Neural progenitor cell (in vitro differentiated cells): ENCODE results near the gene LTN1. TPM values are rescaled to one million over a fixed set of nuclear protein-coding genes. Genes with fewer than 3 reads are reported as not detected.

Source experiments
- DNase-seq: peaks from one replicate; pipeline ENCODE4 v3.0.0-alpha.2; 2016; ENCODE audit warnings: low spot score
- H2AFZ ChIP-seq: fragments of 200-600 bp; sonication (generic); replicated peaks from 2 replicates; pipeline ENCODE4 v1.6.1; 2016; ENCODE audit warnings: antibody characterized with exemption
- H3F3A ChIP-seq: fragments of 200-600 bp; sonication (generic); 2 replicates; pipeline ENCODE4 v1.6.1; 2016; ENCODE audit warnings: antibody characterized with exemption, low read depth
- H3K27ac ChIP-seq: fragments of 200-600 bp; sonication (generic); 2 replicates; pipeline ENCODE4 v1.5.1; 2016; ENCODE audit warnings: mild to moderate bottlenecking
- H3K27me3 ChIP-seq: fragments of 200-600 bp; sonication (generic); 2 replicates; pipeline ENCODE4 v1.6.1; 2016; ENCODE audit warnings: mild to moderate bottlenecking, moderate library complexity
- H3K36me3 ChIP-seq: fragments of 200-600 bp; sonication (generic); 2 replicates; pipeline ENCODE4 v1.5.1; 2016
- H3K4me1 ChIP-seq: fragments of 200-600 bp; sonication (generic); 2 replicates; pipeline ENCODE4 v1.6.1; 2016; ENCODE audit warnings: mixed run types
- H3K4me2 ChIP-seq: fragments of 200-600 bp; sonication (generic); 2 replicates; pipeline ENCODE4 v1.6.1; 2016
- H3K4me3 ChIP-seq: fragments of 200-600 bp; sonication (generic); 2 replicates; pipeline ENCODE4 v1.5.1; 2016
- H3K79me2 ChIP-seq: fragments of 200-600 bp; sonication (generic); 2 replicates; pipeline ENCODE4 v1.6.1; 2016; ENCODE audit warnings: low read depth
- H3K9ac ChIP-seq: fragments of 200-600 bp; sonication (generic); 2 replicates; pipeline ENCODE4 v1.6.1; 2016
- H3K9me3 ChIP-seq: fragments of 200-600 bp; sonication (generic); 2 replicates; pipeline ENCODE4 v1.5.1; 2016; ENCODE audit warnings: low read depth
- H4K20me1 ChIP-seq: fragments of 200-600 bp; sonication (generic); 2 replicates; pipeline ENCODE4 v1.6.1; 2016; ENCODE audit warnings: low read depth
- H3K27ac Mint-ChIP-seq: 3 replicates; pipeline ENCODE4 v1.8.0; 2021; ENCODE audit warnings: mixed read lengths
- H3K27me3 Mint-ChIP-seq: 2 replicates; pipeline ENCODE4 v1.8.0; 2022; ENCODE audit warnings: low read depth, mild to moderate bottlenecking, inconsistent platforms, moderate library complexity, mixed read lengths; ENCODE audit not compliant: insufficient read depth
- H3K36me3 Mint-ChIP-seq: 3 replicates; pipeline ENCODE4 v1.8.0; 2021; ENCODE audit warnings: mixed read lengths
- H3K4me1 Mint-ChIP-seq: 3 replicates; pipeline ENCODE4 v1.8.0; 2021; ENCODE audit warnings: mixed read lengths
- H3K4me3 Mint-ChIP-seq: 3 replicates; pipeline ENCODE4 v1.8.0; 2021; ENCODE audit warnings: mild to moderate bottlenecking, moderate library complexity, mixed read lengths
- H3K9me3 Mint-ChIP-seq: 3 replicates; pipeline ENCODE4 v1.8.0; 2020; ENCODE audit warnings: mixed read lengths
- CTCF ChIP-seq: fragments of 200-600 bp; sonication (generic); IDR thresholded peaks from 2 replicates; pipeline ENCODE4 v1.5.1; 2017; ENCODE audit warnings: antibody characterized with exemption, mild to moderate bottlenecking
- EZH2 ChIP-seq: fragments of 200-600 bp; sonication (generic); IDR thresholded peaks from 2 replicates; pipeline ENCODE4 v1.6.1; 2017; ENCODE audit warnings: antibody characterized with exemption, mild to moderate bottlenecking, moderate library complexity
- EZH2phosphoT487 ChIP-seq: fragments of 200-600 bp; sonication (generic); IDR thresholded peaks from 2 replicates; pipeline ENCODE4 v1.6.1; 2017; ENCODE audit warnings: antibody characterized with exemption
- total RNA-seq: library from RNA; depleted of rRNA; stranded (reverse); fragments of >200 nt; gene quantifications from 2 replicates; pipeline ENCODE4 v1.2.3, GENCODE V29; 2015; ENCODE audit warnings: low replicate concordance

The LTN1 gene
- total RNA-seq, 1 donor from 2014 or later = 37.3 TPM

GRCh38 chr21:28900481-28900880, 92.2 kb downstream of the LTN1 start:
- Mint-ChIP-seq H3K36me3 (no peaks in the 10 kb centered on the region), H3K4me1 (no peaks in the 10 kb centered on the region), H3K9me3 (no peaks in the 10 kb centered on the region), H3K27me3 (no peaks in the 10 kb centered on the region), H3K4me3 (no peak overlapping the region), H3K27ac (no peak overlapping the region)
- H2AFZ ChIP-seq = no peak overlapping the region
- H3K27ac ChIP-seq = no peak overlapping the region
- H4K20me1 ChIP-seq = no peaks in the 10 kb centered on the region
- H3F3A ChIP-seq = no peaks in the 10 kb centered on the region
- no peaks in the 10 kb centered on the region for H3K4me1 ChIP-seq
- H3K4me2 ChIP-seq = no peak overlapping the region
- TF ChIP-seq CTCF (no peak), EZH2 (no peak), EZH2phosphoT487 (no peak)
- H3K79me2 ChIP-seq = no peaks in the 10 kb centered on the region
- DNase-seq = no peak
- no peaks in the 10 kb centered on the region for H3K9me3 ChIP-seq
- H3K9ac ChIP-seq = no peak overlapping the region
- no peaks in the 10 kb centered on the region for H3K36me3 ChIP-seq
- H3K4me3 ChIP-seq = no peak overlapping the region
- H3K27me3 ChIP-seq = no peaks in the 10 kb centered on the region

GRCh38 chr21:28899744-28900143, 92.9 kb downstream of the LTN1 start:
- no peaks in the 10 kb centered on the region for H4K20me1 ChIP-seq
- Mint-ChIP-seq H3K27ac (no peak overlapping the region), H3K4me3 (no peak overlapping the region), H3K4me1 (no peaks in the 10 kb centered on the region), H3K9me3 (no peaks in the 10 kb centered on the region), H3K36me3 (no peaks in the 10 kb centered on the region), H3K27me3 (no peaks in the 10 kb centered on the region)
- H3K4me2 ChIP-seq = no peak overlapping the region
- no peaks in the 10 kb centered on the region for H3F3A ChIP-seq
- no peaks in the 10 kb centered on the region for H3K4me1 ChIP-seq
- H3K79me2 ChIP-seq = no peaks in the 10 kb centered on the region
- H3K36me3 ChIP-seq = no peaks in the 10 kb centered on the region
- TF ChIP-seq CTCF = no peak
- no peak for TF ChIP-seq EZH2
- TF ChIP-seq EZH2phosphoT487 = no peak
- no peak overlapping the region for H2AFZ ChIP-seq
- H3K27me3 ChIP-seq = no peaks in the 10 kb centered on the region
- no peak overlapping the region for H3K27ac ChIP-seq
- no peak overlapping the region for H3K4me3 ChIP-seq
- H3K9me3 ChIP-seq = no peaks in the 10 kb centered on the region
- H3K9ac ChIP-seq = no peak overlapping the region
- DNase-seq = no peak

GRCh38 chr21:28899220-28899619, 93.5 kb downstream of the LTN1 start:
- Histone ChIP-seq H3K4me3 (no peak overlapping the region), H3K79me2 (no peaks in the 10 kb centered on the region), H3K4me2 (no peak overlapping the region), H3K9me3 (no peaks in the 10 kb centered on the region), H3K27me3 (no peaks in the 10 kb centered on the region), H3K27ac (no peak overlapping the region), H3F3A (no peaks in the 10 kb centered on the region), H4K20me1 (no peaks in the 10 kb centered on the region), H3K36me3 (no peaks in the 10 kb centered on the region), H3K4me1 (no peaks in the 10 kb centered on the region), H2AFZ (no peak overlapping the region), H3K9ac (no peak overlapping the region)
- H3K4me3 Mint-ChIP-seq = no peak overlapping the region
- H3K36me3 Mint-ChIP-seq = no peaks in the 10 kb centered on the region
- DNase-seq = no peak
- H3K27me3 Mint-ChIP-seq = no peaks in the 10 kb centered on the region
- TF ChIP-seq CTCF (no peak), EZH2 (no peak), EZH2phosphoT487 (no peak)
- H3K9me3 Mint-ChIP-seq = no peaks in the 10 kb centered on the region
- no peak overlapping the region for H3K27ac Mint-ChIP-seq
- H3K4me1 Mint-ChIP-seq = no peaks in the 10 kb centered on the region

- Mint-ChIP-seq H3K9me3 (no peaks in the 10 kb centered on the region), H3K27me3 (no peaks in the 10 kb centered on the region), H3K36me3 (no peaks in the 10 kb centered on the region), H3K4me1 (no peaks in the 10 kb centered on the region), H3K27ac (no peak overlapping the region), H3K4me3 (no peak overlapping the region)
- no peak overlapping the region for H3K27ac ChIP-seq
- no peak for DNase-seq
- H3K4me3 ChIP-seq = no peak overlapping the region
- H3K4me1 ChIP-seq = no peaks in the 10 kb centered on the region
- TF ChIP-seq EZH2 = no peak
- TF ChIP-seq CTCF = no peak
- no peak for TF ChIP-seq EZH2phosphoT487
- H3K79me2 ChIP-seq = no peaks in the 10 kb centered on the region
- H3K36me3 ChIP-seq = no peaks in the 10 kb centered on the region
- no peak overlapping the region for H3K4me2 ChIP-seq
- H3K9me3 ChIP-seq = no peaks in the 10 kb centered on the region
- no peak overlapping the region for H3K9ac ChIP-seq
- H3F3A ChIP-seq = no peaks in the 10 kb centered on the region
- no peaks in the 10 kb centered on the region for H3K27me3 ChIP-seq
- no peaks in the 10 kb centered on the region for H4K20me1 ChIP-seq
- H2AFZ ChIP-seq = peak overlapping the region; percentile 50
Measured at GRCh38 chr21:28893687-28894086, 99.0 kb downstream of the LTN1 start.
